CD14-positive monocyte (primary cell): ENCODE results near the gene IRF4. TPM values are rescaled to one million over a fixed set of nuclear protein-coding genes. Genes with fewer than 3 reads are reported as not detected.

Source experiments
- DNase-seq, 3 donors: peaks; one replicate each; pipeline ENCODE4 v3.0.0-alpha.2; 2011 to 2022
- H2AFZ ChIP-seq: 2 replicates; pipeline ENCODE4 v1.6.0; 2012; ENCODE audit warnings: mild to moderate bottlenecking, low read depth, low read length, inconsistent platforms; ENCODE audit not compliant: insufficient read depth, poor library complexity, severe bottlenecking
- H3K27ac ChIP-seq, 2 donors: 1 replicate in 1 of 2; 2 replicates in 1 of 2; pipeline ENCODE4 v1.5.1; 2012 to 2013; ENCODE audit warnings: low read length in 2 of 2, control low read depth in 1 of 2, inconsistent platforms in 1 of 2, low read depth in 1 of 2, mild to moderate bottlenecking in 1 of 2
- H3K27me3 ChIP-seq, 2 donors: one replicate each; pipeline versions ENCODE4 v1.6.0 to v1.6.1; 2011 to 2013; ENCODE audit warnings: low read length in 2 of 2; ENCODE audit not compliant: control insufficient read depth in 2 of 2, insufficient read depth in 2 of 2
- H3K36me3 ChIP-seq, 2 donors: replicated peaks in 1 of 2; 1 replicate in 1 of 2; 2 replicates in 1 of 2; pipeline versions ENCODE4 v1.5.1 to v1.6.1; 2012 to 2013; ENCODE audit warnings: low read length in 2 of 2, control low read depth in 1 of 2, inconsistent platforms in 1 of 2, mild to moderate bottlenecking in 1 of 2; ENCODE audit not compliant: insufficient read depth in 2 of 2, control insufficient read depth in 1 of 2
- H3K4me1 ChIP-seq, 2 donors: 1 replicate in 1 of 2; 2 replicates in 1 of 2; pipeline versions ENCODE4 v1.5.1 to v1.6.1; 2012 to 2013; ENCODE audit warnings: low read length in 2 of 2, control low read depth in 1 of 2, inconsistent platforms in 1 of 2, mild to moderate bottlenecking in 1 of 2, moderate library complexity in 1 of 2; ENCODE audit not compliant: insufficient read depth in 2 of 2, control insufficient read depth in 1 of 2
- H3K4me2 ChIP-seq: replicated peaks from 2 replicates; pipeline ENCODE3; 2012; ENCODE audit warnings: low read length, moderate library complexity, mild to moderate bottlenecking; ENCODE audit not compliant: poor library complexity, severe bottlenecking; ENCODE audit errors: extremely low read depth
- H3K4me3 ChIP-seq, 3 experiments: fragments of 200-600 bp in 1 of 3; sonication (generic) in 1 of 3; replicated peaks in 1 of 3; 1 replicate in 2 of 3; 2 replicates in 1 of 3; pipeline ENCODE4 v1.5.1; 2011 to 2013; ENCODE audit warnings: low read length in 3 of 3, mild to moderate bottlenecking in 3 of 3, control low read depth in 2 of 3, low read depth in 2 of 3, inconsistent platforms in 1 of 3, moderate library complexity in 1 of 3
- H3K79me2 ChIP-seq: 2 replicates; pipeline ENCODE4 v1.6.0; 2012; ENCODE audit warnings: mild to moderate bottlenecking, control low read depth, inconsistent platforms, low read length, moderate library complexity; ENCODE audit not compliant: insufficient read depth
- H3K9ac ChIP-seq: 2 replicates; pipeline ENCODE4 v1.6.0; 2017; ENCODE audit warnings: low read length, mild to moderate bottlenecking; ENCODE audit not compliant: insufficient read depth, poor library complexity, severe bottlenecking
- H3K9me3 ChIP-seq, 2 donors: replicated peaks in 1 of 2; 1 replicate in 1 of 2; 2 replicates in 1 of 2; pipeline versions ENCODE4 v1.5.1 to v1.6.1; 2012 to 2013; ENCODE audit warnings: low read length in 2 of 2, control low read depth in 1 of 2; ENCODE audit not compliant: control insufficient read depth in 1 of 2, insufficient read depth in 1 of 2
- H4K20me1 ChIP-seq: 2 replicates; pipeline ENCODE4 v1.6.0; 2012; ENCODE audit warnings: mild to moderate bottlenecking, low read length, control low read depth, moderate library complexity; ENCODE audit not compliant: insufficient read depth
- H3K27ac Mint-ChIP-seq, 7 donors: one replicate each; pipeline ENCODE4 v1.8.0; 2020; ENCODE audit warnings: mild to moderate bottlenecking in 7 of 7, mixed read lengths in 7 of 7, moderate library complexity in 6 of 7, inconsistent platforms in 2 of 7
- H3K27me3 Mint-ChIP-seq, 3 donors: one replicate each; pipeline ENCODE4 v1.8.0; 2021 to 2022; ENCODE audit warnings: low read depth in 3 of 3, mild to moderate bottlenecking in 3 of 3, mixed read lengths in 3 of 3, moderate library complexity in 3 of 3, inconsistent platforms in 1 of 3
- H3K36me3 Mint-ChIP-seq, 2 donors: one replicate each; pipeline ENCODE4 v1.8.0; 2020; ENCODE audit warnings: mixed read lengths in 2 of 2, inconsistent platforms in 1 of 2, mild to moderate bottlenecking in 1 of 2
- H3K4me1 Mint-ChIP-seq: one replicate; pipeline ENCODE4 v1.8.0; 2020; ENCODE audit warnings: mild to moderate bottlenecking, mixed read lengths
- H3K4me3 Mint-ChIP-seq, 2 donors: one replicate each; pipeline ENCODE4 v1.8.0; 2020; ENCODE audit warnings: mild to moderate bottlenecking in 2 of 2, mixed read lengths in 2 of 2, moderate library complexity in 1 of 2
- H3K9me3 Mint-ChIP-seq, 7 donors: one replicate each; pipeline ENCODE4 v1.8.0; 2020 to 2022; ENCODE audit warnings: mixed read lengths in 7 of 7, mild to moderate bottlenecking in 6 of 7, moderate library complexity in 6 of 7, inconsistent platforms in 2 of 7
- WGBS: methylation state at CpG from one replicate; pipeline ENCODE4 v1.1.5; 2013; ENCODE audit warnings: missing lambda C conversion rate; ENCODE audit not compliant: insufficient coverage; 5-methylcytosine and 5-hydroxymethylcytosine counted together
- intact Hi-C, 2 donors: fragments of 100-400 bp; cut with micrococcal nuclease; formaldehyde crosslinking; loops; one replicate each; pipeline versions ENCODE4 v1.15.0 to v1.15.1; 2023
- polyA plus RNA-seq, 3 donors: library from polyadenylated mRNA; depleted of rRNA in 1 of 3; unstranded in 2 of 3; stranded (reverse) in 1 of 3; fragments of 300-500 nt in 2 of 3; fragments of >200 nt in 1 of 3; fragmentation: Illumina TruSeq in 2 of 3; gene quantifications; 1 replicate in 2 of 3; 2 replicates in 1 of 3; pipeline ENCODE4 v1.2.3, GENCODE V29; 2012 to 2021
- TF ChIP-seq, protein P1 (sequence below): fragments of 200-600 bp; IDR thresholded peaks from one replicate; pipeline ENCODE4 v1.8.0; 2022; ENCODE audit warnings: antibody characterized with exemption, mild to moderate bottlenecking

IRF4 gene
- polyA plus RNA-seq, 3 donors, result 3.0 to 13.6 (median 6.4) TPM

DNA sequence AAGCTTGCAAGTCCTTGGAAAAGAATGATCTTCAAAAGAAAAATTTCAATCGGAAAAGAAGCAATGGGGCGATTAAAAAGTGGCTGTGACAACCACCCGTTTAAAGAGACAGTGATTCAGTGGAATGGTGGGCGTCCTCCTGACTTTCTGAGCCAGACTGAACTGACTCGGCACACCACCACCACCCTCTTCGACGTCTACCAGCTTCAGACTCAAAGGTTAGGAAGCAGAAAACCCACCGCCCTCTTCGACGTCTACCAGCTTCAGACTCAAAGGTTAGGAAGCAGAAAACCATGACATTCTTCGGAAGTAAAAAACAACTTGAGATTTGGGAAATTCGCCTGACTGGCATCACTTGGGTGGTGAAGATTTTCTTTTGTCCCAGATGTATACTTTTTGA is 28.3 kb upstream of the IRF4 start:
- Histone ChIP-seq H3K4me3 (no peak overlapping the region), H3K9me3 (peaks cover 8 to 20% of the 10 kb centered on the region in 2 donors), H3K4me2 (no peak overlapping the region), H3K27ac (no peak overlapping the region), H3K4me1 (peaks cover 7 to 8% of the 10 kb centered on the region in 2 donors), H3K9ac (no peak overlapping the region), H4K20me1 (no peaks in the 10 kb centered on the region), H3K36me3 (no peaks in the 10 kb centered on the region), H2AFZ (no peak overlapping the region), H3K79me2 (no peaks in the 10 kb centered on the region), H3K27me3 (no peaks in the 10 kb centered on the region)
- TF ChIP-seq, protein P1, sequence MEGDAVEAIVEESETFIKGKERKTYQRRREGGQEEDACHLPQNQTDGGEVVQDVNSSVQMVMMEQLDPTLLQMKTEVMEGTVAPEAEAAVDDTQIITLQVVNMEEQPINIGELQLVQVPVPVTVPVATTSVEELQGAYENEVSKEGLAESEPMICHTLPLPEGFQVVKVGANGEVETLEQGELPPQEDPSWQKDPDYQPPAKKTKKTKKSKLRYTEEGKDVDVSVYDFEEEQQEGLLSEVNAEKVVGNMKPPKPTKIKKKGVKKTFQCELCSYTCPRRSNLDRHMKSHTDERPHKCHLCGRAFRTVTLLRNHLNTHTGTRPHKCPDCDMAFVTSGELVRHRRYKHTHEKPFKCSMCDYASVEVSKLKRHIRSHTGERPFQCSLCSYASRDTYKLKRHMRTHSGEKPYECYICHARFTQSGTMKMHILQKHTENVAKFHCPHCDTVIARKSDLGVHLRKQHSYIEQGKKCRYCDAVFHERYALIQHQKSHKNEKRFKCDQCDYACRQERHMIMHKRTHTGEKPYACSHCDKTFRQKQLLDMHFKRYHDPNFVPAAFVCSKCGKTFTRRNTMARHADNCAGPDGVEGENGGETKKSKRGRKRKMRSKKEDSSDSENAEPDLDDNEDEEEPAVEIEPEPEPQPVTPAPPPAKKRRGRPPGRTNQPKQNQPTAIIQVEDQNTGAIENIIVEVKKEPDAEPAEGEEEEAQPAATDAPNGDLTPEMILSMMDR, result no peak
- Mint-ChIP-seq H3K27me3 (peaks cover 13 to 20% (median 19%) of the 10 kb centered on the region in 3 donors), H3K4me3 (no peak overlapping the region), H3K9me3 (peaks cover 10 to 34% (median 23%) of the 10 kb centered on the region in 7 donors), H3K27ac (no peak overlapping the region), H3K36me3 (peaks cover 0 to 4% of the 10 kb centered on the region in 2 donors), H3K4me1 (peaks cover 8% of the 10 kb centered on the region)
- WGBS, result 90% methylated on average over 10 of the region's 12 CpGs
- intact Hi-C loops, result no loop called here
- DNase-seq, result no peak

DNA sequence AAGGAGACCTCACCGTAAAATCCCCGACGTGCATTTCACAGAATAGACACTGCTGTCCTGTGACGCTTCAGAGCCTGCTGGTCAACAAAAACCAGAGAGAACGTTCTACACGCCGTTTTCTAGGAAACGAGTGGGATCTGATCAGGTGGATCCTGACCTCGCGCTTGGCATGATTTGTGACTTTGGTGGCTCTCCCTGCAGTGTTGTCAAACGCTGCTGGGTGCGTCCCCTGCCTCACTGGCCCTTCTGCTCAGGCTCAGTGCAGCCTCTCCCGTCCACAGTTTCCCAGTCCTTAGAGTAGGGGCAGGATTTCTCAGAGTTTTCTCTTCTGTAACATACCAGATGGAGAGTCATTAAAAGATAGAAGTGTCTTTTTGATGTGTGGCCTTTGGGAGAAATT is 27.6 kb upstream of the IRF4 start:
- Histone ChIP-seq H3K36me3 (no peaks in the 10 kb centered on the region), H4K20me1 (no peaks in the 10 kb centered on the region)
- H3K9me3 Mint-ChIP-seq, result peaks cover 10 to 40% (median 21%) of the 10 kb centered on the region in 7 donors

More for the DNA sequence above, 27.6 kb upstream of the IRF4 start:
- no peaks in the 10 kb centered on the region for H3K27me3 ChIP-seq
- TF ChIP-seq, protein P1, result no peak
- H3K9me3 ChIP-seq, result peaks cover 8 to 20% of the 10 kb centered on the region in 2 donors
- H3K4me2 ChIP-seq, result no peak overlapping the region
- H3K79me2 ChIP-seq, result no peaks in the 10 kb centered on the region
- Mint-ChIP-seq H3K4me1 (peaks cover 2% of the 10 kb centered on the region), H3K4me3 (no peak overlapping the region), H3K27me3 (peaks cover 13 to 21% (median 17%) of the 10 kb centered on the region in 3 donors), H3K36me3 (peaks cover 0 to under 1% of the 10 kb centered on the region in 2 donors), H3K27ac (no peak overlapping the region)
- DNase-seq, result no peak
- H3K9ac ChIP-seq, result no peak overlapping the region
- no peak overlapping the region for H3K27ac ChIP-seq
- H3K4me3 ChIP-seq, result no peak overlapping the region
- peaks cover under 1 to 1% of the 10 kb centered on the region in 2 donors for H3K4me1 ChIP-seq
- H2AFZ ChIP-seq, result no peak overlapping the region
- WGBS, result 92% methylated on average over 12 of the region's 13 CpGs
- intact Hi-C loops, result no loop called here
